ENCODE data around the gene GLTP. TPM values are rescaled to one million over a fixed set of nuclear protein-coding genes. Genes with fewer than 3 reads are reported as not detected.

The GLTP gene
- polyA plus RNA-seq, 2 of the 4 experiments (the other 2 are of a cell fraction): 16.9 to 18.8 TPM

GRCh38 chr12:109844091-109844490 lies 36.2 kb downstream of the GLTP start:
- TF ChIP-seq SMC3 (IDR thresholded peaks at IDR 0.05): no peak
- no peak for TF ChIP-seq NFE2L2 (conservative IDR thresholded peaks at IDR 0.05; ENCODE audit: low read length)
- no peak for TF ChIP-seq HDAC2 (IDR thresholded peaks at IDR 0.05)
- TF ChIP-seq MAZ (IDR thresholded peaks at IDR 0.05; ENCODE audit: borderline replicate concordance, low read depth, low read length): no peak
- no peak for TF ChIP-seq POLR2A (IDR thresholded peaks at IDR 0.05; ENCODE audit: low read length)
- no peak for TF ChIP-seq KDM1A (IDR thresholded peaks at IDR 0.05; ENCODE audit: low read depth)
- no peak for TF ChIP-seq ATOH8 (CRISPR knock-in tag; IDR thresholded peaks at IDR 0.05; ENCODE audit: low read depth)
- TF ChIP-seq SREBF2 (IDR thresholded peaks at IDR 0.05): no peak
- TF ChIP-seq JUN (IDR thresholded peaks at IDR 0.05): no peak
- no peak for TF ChIP-seq TP53 (CRISPR knock-in tag; IDR thresholded peaks at IDR 0.05)
- no peak for TF ChIP-seq ZFP36 (IDR thresholded peaks at IDR 0.05; ENCODE audit: borderline replicate concordance, partially characterized antibody)
- TF ChIP-seq RARB (CRISPR knock-in tag; IDR thresholded peaks at IDR 0.05): no peak
- TF ChIP-seq NPAS2 (CRISPR knock-in tag; IDR thresholded peaks at IDR 0.05; ENCODE audit: borderline replicate concordance): no peak
- TF ChIP-seq HES2 (IDR thresholded peaks at IDR 0.05): no peak
- TF ChIP-seq POLR2AphosphoS2 (conservative IDR thresholded peaks at IDR 0.05; ENCODE audit: low read length): no peak
- no peaks in the 10 kb centered on the region for H3K9me3 ChIP-seq
- POLR2A ChIA-PET: no interaction called here
- no peak for FAIRE-seq
- H3K4me3 ChIP-seq: no peak overlapping the region
- ATAC-seq: no peak
- WGBS (ENCODE audit: missing lambda C conversion rate): 76% methylated on average over 5 of the region's 5 CpGs
- CTCF ChIA-PET: interaction anchor here (0.6 to 15.3 kb wide), 9 partner anchors 11 to 305 kb away, joined by 3 to 277 read pairs (median 21); partner anchors contain the start of gene TRPV4
- H3K4me1 ChIP-seq: peaks cover 16% of the 10 kb centered on the region
- DNase-seq (ENCODE audit: low read depth in 1 of 2, low spot score in 1 of 2): no peak
- H3K27ac ChIP-seq: no peak overlapping the region
- H3K4me2 ChIP-seq: no peak overlapping the region

GRCh38 chr12:109842021-109842420 lies 38.3 kb downstream of the GLTP start:
- ATAC-seq: no peak
- no peak for FAIRE-seq
- ChIA-PET CTCF (interaction anchor here (0.9 to 15.3 kb wide), 8 partner anchors 13 to 126 kb away, joined by 3 to 277 read pairs (median 8); no protein-coding TSS in a partner anchor), POLR2A (no interaction called here)
- H3K4me2 ChIP-seq: no peak overlapping the region
- H3K4me1 ChIP-seq: peaks cover 36% of the 10 kb centered on the region
- no peak overlapping the region for H3K4me3 ChIP-seq
- DNase-seq (ENCODE audit: low read depth in 1 of 2, low spot score in 1 of 2): no peak
- H3K9me3 ChIP-seq: no peaks in the 10 kb centered on the region
- no peak for TF ChIP-seq BCL3 (IDR thresholded peaks at IDR 0.05)
- no peak for TF ChIP-seq EP300 (IDR thresholded peaks at IDR 0.05)
- 65% methylated on average over 5 of the region's 5 CpGs for WGBS (ENCODE audit: missing lambda C conversion rate)
- no peak overlapping the region for H3K27ac ChIP-seq

GRCh38 chr12:109841356-109841755 lies 39.0 kb downstream of the GLTP start:
- DNase-seq (ENCODE audit: low read depth in 1 of 2, low spot score in 1 of 2) (no peak), FAIRE-seq (no peak), ATAC-seq (no peak)
- ChIA-PET CTCF (interaction anchor here (0.9 to 15.3 kb wide), 5 partner anchors 12 to 243 kb away, joined by 3 to 277 read pairs (median 13); no protein-coding TSS in a partner anchor), POLR2A (no interaction called here)
- no peak overlapping the region; the same call in 2 of the 3 replicates for H3K4me2 ChIP-seq
- H3K4me1 ChIP-seq: peaks cover 41% of the 10 kb centered on the region
- WGBS (ENCODE audit: missing lambda C conversion rate): 71% methylated on average over 9 of the region's 9 CpGs
- no peaks in the 10 kb centered on the region for H3K9me3 ChIP-seq
- H3K27ac ChIP-seq: peak overlapping the region in 1 of 2 experiments; percentile 61; a peak in 3 of 6 replicates
- no peak overlapping the region for H3K4me3 ChIP-seq
- TF ChIP-seq REST (IDR thresholded peaks at IDR 0.05): no peak
- TF ChIP-seq CTCF (IDR thresholded peaks at IDR 0.05): no peak
- no peak for TF ChIP-seq NPAS2 (CRISPR knock-in tag; IDR thresholded peaks at IDR 0.05; ENCODE audit: borderline replicate concordance)
